ENCODE measurements around the gene IGFBP2.

GRCh38 chr2:216634370-216635148 lies 1.3 kb downstream of the IGFBP2 start:
- TF ChIP-seq CTCF (optimal IDR thresholded peaks at IDR 0.05 in 1 of 3, IDR thresholded peaks at IDR 0.05 in 1 of 3, conservative IDR thresholded peaks at IDR 0.05 in 1 of 3; ENCODE audit: extremely low read depth in 1 of 3, insufficient read depth in 2 of 3, low read length in 3 of 3) (no peak), EZH2 (IDR thresholded peaks at IDR 0.05; ENCODE audit: low read length) (peak; percentile 80)

All from keratinocyte (primary cell).